ENCODE measurements around the gene TMEM203. TPM values are rescaled to one million over a fixed set of nuclear protein-coding genes. Genes with fewer than 3 reads are reported as not detected.

Gene TMEM203
- total and polyA plus RNA-seq, 10 of the 15 experiments (the other 5 are each of a cell fraction or from before 2014, with no cell fraction given), result 7.2 to 68.1 (median 33.8) TPM

DNA sequence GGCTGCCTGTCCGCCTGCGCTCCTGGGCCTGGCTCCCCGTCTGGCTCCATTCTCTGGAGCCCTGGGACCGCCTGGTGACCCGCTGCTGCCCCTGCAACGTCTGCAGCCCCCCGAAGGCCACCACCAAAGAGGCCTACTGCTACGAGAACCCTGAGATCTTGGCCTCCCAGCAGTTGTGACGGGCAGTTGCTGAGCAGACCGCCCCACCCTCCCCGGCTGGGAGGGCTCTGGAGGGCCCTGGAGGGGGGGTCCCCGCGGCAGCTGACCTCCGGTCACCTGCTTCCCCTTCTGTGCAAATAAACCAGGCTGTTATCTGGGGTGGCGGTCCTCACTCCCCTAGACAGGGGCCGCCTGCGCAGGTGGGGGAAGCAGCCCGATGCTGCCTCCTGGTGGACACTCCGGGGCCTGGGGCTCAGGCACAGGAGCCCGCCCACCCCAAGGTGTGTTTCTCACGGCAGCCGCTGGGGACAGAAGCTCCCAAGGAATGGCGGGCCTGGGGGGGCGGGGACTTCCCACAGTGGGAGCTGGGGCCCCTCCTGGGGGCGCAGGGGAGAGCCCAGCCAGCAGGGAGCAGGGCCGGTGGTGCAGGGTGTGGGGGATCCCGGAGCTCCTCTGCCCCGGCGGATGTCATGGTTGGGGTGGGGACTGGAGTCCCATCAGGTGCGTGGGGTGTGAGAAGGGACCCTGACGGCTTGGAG, 30.9 kb upstream of the TMEM203 start (continued):
- TF ChIP-seq MEF2A (IDR thresholded peaks at IDR 0.05; ENCODE audit: insufficient read depth, low read depth, low read length) (no peak), ZNF217 (IDR thresholded peaks at IDR 0.05) (0 out of 2 replicates have a peak, but pooled peaks have one; percentile 24), YY1 (IDR thresholded peaks at IDR 0.05; ENCODE audit: low read depth, low read length) (peak; percentile 95), SIN3A (IDR thresholded peaks at IDR 0.05; ENCODE audit: low read depth, low read length) (peak; percentile 52; the same call in 1 of the 2 replicates), PAX5 (IDR thresholded peaks at IDR 0.05; ENCODE audit: borderline replicate concordance, low read depth, low read length) (no peak), JUND (IDR thresholded peaks at IDR 0.05; ENCODE audit: low read depth, low read length) (0 out of 2 replicates have a peak, but pooled peaks have one; percentile 21), CEBPB (IDR thresholded peaks at IDR 0.05; ENCODE audit: borderline replicate concordance in 1 of 2, low read depth in 2 of 2, low read length in 2 of 2) (no peak), LARP7 (IDR thresholded peaks at IDR 0.05) (peak; percentile 67; the same call in 1 of the 2 replicates), POLR2AphosphoS5 (IDR thresholded peaks at IDR 0.05; ENCODE audit: low read length) (no peak), NBN (IDR thresholded peaks at IDR 0.05) (peak; percentile 84), NR2C1 (IDR thresholded peaks at IDR 0.05) (no peak; the same call in 1 of the 2 replicates), EGR1 (IDR thresholded peaks at IDR 0.05; ENCODE audit: borderline replicate concordance in 1 of 2, low read depth in 2 of 2, low read length in 2 of 2) (peak in 1 of 2 experiments; percentile 84; a peak in 2 of 3 replicates), ZNF384 (IDR thresholded peaks at IDR 0.05; ENCODE audit: borderline replicate concordance, low read depth, low read length) (no peak), ASH2L (IDR thresholded peaks at IDR 0.05; ENCODE audit: borderline replicate concordance, low read depth) (no peak), SIX5 (IDR thresholded peaks at IDR 0.05; ENCODE audit: low read depth, low read length, severe bottlenecking) (no peak), TCF12 (IDR thresholded peaks at IDR 0.05; ENCODE audit: low read depth, low read length) (peak; percentile 67)
- TF ChIP-seq, protein P1, sequence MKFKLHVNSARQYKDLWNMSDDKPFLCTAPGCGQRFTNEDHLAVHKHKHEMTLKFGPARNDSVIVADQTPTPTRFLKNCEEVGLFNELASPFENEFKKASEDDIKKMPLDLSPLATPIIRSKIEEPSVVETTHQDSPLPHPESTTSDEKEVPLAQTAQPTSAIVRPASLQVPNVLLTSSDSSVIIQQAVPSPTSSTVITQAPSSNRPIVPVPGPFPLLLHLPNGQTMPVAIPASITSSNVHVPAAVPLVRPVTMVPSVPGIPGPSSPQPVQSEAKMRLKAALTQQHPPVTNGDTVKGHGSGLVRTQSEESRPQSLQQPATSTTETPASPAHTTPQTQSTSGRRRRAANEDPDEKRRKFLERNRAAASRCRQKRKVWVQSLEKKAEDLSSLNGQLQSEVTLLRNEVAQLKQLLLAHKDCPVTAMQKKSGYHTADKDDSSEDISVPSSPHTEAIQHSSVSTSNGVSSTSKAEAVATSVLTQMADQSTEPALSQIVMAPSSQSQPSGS (IDR thresholded peaks at IDR 0.05; ENCODE audit: low read length), result no peak
- TF ChIP-seq, protein P2, sequence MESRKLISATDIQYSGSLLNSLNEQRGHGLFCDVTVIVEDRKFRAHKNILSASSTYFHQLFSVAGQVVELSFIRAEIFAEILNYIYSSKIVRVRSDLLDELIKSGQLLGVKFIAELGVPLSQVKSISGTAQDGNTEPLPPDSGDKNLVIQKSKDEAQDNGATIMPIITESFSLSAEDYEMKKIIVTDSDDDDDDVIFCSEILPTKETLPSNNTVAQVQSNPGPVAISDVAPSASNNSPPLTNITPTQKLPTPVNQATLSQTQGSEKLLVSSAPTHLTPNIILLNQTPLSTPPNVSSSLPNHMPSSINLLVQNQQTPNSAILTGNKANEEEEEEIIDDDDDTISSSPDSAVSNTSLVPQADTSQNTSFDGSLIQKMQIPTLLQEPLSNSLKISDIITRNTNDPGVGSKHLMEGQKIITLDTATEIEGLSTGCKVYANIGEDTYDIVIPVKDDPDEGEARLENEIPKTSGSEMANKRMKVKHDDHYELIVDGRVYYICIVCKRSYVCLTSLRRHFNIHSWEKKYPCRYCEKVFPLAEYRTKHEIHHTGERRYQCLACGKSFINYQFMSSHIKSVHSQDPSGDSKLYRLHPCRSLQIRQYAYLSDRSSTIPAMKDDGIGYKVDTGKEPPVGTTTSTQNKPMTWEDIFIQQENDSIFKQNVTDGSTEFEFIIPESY (IDR thresholded peaks at IDR 0.05), result peak; percentile 68
- TF ChIP-seq, protein P3, sequence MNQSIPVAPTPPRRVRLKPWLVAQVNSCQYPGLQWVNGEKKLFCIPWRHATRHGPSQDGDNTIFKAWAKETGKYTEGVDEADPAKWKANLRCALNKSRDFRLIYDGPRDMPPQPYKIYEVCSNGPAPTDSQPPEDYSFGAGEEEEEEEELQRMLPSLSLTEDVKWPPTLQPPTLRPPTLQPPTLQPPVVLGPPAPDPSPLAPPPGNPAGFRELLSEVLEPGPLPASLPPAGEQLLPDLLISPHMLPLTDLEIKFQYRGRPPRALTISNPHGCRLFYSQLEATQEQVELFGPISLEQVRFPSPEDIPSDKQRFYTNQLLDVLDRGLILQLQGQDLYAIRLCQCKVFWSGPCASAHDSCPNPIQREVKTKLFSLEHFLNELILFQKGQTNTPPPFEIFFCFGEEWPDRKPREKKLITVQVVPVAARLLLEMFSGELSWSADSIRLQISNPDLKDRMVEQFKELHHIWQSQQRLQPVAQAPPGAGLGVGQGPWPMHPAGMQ (IDR thresholded peaks at IDR 0.05; ENCODE audit: borderline replicate concordance), result no peak
- TF ChIP-seq, protein P4, sequence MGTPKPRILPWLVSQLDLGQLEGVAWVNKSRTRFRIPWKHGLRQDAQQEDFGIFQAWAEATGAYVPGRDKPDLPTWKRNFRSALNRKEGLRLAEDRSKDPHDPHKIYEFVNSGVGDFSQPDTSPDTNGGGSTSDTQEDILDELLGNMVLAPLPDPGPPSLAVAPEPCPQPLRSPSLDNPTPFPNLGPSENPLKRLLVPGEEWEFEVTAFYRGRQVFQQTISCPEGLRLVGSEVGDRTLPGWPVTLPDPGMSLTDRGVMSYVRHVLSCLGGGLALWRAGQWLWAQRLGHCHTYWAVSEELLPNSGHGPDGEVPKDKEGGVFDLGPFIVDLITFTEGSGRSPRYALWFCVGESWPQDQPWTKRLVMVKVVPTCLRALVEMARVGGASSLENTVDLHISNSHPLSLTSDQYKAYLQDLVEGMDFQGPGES (IDR thresholded peaks at IDR 0.05), result 0 out of 2 replicates have a peak, but pooled peaks have one; percentile 21
- TF ChIP-seq, protein P5, sequence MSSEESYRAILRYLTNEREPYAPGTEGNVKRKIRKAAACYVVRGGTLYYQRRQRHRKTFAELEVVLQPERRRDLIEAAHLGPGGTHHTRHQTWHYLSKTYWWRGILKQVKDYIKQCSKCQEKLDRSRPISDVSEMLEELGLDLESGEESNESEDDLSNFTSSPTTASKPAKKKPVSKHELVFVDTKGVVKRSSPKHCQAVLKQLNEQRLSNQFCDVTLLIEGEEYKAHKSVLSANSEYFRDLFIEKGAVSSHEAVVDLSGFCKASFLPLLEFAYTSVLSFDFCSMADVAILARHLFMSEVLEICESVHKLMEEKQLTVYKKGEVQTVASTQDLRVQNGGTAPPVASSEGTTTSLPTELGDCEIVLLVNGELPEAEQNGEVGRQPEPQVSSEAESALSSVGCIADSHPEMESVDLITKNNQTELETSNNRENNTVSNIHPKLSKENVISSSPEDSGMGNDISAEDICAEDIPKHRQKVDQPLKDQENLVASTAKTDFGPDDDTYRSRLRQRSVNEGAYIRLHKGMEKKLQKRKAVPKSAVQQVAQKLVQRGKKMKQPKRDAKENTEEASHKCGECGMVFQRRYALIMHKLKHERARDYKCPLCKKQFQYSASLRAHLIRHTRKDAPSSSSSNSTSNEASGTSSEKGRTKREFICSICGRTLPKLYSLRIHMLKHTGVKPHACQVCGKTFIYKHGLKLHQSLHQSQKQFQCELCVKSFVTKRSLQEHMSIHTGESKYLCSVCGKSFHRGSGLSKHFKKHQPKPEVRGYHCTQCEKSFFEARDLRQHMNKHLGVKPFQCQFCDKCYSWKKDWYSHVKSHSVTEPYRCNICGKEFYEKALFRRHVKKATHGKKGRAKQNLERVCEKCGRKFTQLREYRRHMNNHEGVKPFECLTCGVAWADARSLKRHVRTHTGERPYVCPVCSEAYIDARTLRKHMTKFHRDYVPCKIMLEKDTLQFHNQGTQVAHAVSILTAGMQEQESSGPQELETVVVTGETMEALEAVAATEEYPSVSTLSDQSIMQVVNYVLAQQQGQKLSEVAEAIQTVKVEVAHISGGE (CRISPR knock-in tag; IDR thresholded peaks at IDR 0.05), result no peak

Data from GM12878 (cell line).